GM12873 (cell line): Measurements from ENCODE around the gene PWWP2B.
A peak's percentile ranks its signal among the peaks of the same experiment; 100 is the strongest.

Source experiments
- TF ChIP-seq, protein P1 (sequence below): IDR thresholded peaks from 2 replicates; pipeline ENCODE4 v1.5.1; 2012; ENCODE audit warnings: low read depth, mild to moderate bottlenecking, moderate library complexity, low read length, control low read depth; ENCODE audit not compliant: insufficient read depth; ENCODE audit errors: missing control alignments

PWWP2B gene

DNA sequence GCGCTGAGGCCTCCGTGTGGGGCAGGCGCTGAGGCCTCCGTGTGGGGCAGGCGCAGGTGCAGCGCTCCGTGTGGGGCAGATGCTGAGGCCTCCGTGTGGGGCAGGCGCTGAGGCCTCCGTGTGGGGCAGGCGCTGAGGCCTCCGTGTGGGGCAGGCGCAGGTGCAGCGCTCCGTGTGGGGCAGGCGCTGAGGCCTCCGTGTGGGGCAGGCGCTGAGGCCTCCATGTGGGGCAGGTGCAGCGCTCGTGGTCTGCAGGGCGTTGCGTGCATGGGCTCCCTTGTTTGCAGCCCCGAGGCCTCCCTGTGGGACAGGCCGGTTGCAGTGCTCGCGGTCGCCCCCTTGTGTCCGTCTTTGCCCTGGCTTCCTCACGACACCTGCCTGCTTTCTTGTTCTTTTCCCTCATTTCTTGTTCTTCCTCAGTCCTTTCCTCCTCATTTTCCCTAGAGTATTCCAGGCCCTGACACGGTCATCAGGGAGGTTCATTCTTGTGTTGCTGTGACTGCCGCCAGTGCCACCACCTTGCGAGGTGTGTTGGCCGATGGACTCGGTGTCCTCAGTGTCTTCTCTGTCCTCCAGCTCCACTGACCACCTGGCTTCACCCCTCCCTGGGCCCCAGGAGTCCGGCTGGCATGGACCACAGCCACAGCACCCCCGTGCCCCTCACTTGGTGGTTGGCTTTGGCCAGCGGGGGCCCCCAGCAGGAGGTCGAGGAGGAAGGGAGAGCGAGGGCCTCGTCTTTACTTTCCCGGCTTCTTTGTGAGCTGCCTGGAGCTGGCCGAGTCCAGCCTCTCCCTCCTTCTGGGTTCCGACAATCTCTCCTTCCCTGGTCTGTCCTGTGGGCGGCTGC lies 44.3 kb upstream of the PWWP2B start:
- TF ChIP-seq, protein P1, sequence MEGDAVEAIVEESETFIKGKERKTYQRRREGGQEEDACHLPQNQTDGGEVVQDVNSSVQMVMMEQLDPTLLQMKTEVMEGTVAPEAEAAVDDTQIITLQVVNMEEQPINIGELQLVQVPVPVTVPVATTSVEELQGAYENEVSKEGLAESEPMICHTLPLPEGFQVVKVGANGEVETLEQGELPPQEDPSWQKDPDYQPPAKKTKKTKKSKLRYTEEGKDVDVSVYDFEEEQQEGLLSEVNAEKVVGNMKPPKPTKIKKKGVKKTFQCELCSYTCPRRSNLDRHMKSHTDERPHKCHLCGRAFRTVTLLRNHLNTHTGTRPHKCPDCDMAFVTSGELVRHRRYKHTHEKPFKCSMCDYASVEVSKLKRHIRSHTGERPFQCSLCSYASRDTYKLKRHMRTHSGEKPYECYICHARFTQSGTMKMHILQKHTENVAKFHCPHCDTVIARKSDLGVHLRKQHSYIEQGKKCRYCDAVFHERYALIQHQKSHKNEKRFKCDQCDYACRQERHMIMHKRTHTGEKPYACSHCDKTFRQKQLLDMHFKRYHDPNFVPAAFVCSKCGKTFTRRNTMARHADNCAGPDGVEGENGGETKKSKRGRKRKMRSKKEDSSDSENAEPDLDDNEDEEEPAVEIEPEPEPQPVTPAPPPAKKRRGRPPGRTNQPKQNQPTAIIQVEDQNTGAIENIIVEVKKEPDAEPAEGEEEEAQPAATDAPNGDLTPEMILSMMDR, result peak; percentile 84

DNA sequence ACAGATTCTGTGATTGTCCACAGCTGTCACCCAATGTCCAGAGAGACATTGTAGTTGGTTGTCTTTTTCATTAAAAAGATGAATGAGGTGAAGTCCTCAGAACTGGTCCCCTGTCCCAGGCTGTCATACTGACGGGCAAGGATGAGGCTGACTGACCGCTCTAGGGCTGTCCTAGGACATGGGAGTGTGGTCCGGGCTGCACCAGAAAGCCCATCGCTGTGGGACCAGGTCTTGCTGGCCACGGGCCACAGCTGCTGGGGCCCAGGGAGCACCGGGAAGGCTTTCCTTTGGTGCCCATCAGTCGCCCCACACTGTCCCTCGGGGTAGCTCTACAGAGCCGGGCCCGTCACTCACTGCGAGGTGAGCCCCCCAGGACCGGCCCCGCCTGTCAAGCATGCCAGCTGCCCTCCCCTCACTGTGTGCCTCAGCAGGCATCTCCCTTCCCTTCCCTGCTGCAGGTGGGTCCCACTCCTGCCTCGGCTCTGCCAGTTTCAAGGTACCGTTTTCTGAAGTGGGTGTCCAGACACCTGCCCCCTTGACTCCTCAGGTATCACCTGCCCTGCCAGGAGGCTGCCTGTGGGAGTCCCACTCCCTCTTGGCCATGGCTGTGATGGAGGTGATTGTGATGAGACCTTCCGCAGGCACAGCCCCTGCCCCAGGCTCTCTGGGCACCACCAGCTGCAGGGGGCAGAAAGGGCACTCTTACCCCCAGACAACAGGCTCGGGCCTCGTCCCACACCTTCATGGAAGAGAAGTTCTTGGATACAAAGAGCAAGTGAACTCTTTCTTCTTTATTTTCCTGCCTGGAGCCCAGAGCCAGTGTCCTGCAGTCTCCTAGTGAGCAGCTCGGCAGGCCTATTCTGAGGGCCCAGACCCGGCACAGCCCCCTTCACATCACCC lies 43.3 kb upstream of the PWWP2B start:
- TF ChIP-seq, protein P1, result no peak

DNA sequence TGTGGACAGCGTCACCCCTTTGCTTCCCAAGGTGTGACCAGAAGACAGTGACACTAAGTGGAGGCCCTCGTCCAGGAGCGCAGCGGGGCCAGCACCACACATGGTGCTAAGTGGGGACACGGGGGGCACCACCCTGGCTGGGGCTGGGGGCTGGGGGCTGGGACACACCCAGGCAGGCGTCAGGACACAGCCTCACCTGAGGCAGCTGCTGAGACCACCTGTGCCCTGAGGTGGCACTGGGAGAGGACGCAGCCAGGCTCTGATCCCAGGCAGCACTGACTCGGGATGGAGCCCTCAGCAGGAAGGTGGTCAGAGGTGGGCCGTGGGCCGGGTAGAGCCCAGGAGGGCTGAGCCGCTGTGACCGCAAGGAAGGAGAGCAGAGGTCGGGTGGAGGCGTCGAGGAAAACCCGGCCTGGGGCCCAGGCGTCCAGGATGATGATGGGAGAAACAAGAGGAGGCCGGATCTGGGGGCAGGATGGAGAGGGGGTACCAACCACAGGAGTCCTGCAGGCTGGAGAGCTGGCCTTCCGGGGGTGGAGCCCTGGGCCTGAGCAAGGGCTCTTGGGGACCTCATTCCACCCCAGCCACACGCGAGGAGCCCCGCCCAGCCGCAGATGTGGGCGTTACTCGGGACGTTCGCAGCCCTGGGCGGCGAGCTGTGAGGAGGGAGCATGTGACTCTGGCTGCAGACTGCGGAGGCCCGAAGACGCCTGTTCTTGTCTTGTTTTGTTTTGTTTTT lies 42.5 kb upstream of the PWWP2B start:
- TF ChIP-seq, protein P1, result no peak

DNA sequence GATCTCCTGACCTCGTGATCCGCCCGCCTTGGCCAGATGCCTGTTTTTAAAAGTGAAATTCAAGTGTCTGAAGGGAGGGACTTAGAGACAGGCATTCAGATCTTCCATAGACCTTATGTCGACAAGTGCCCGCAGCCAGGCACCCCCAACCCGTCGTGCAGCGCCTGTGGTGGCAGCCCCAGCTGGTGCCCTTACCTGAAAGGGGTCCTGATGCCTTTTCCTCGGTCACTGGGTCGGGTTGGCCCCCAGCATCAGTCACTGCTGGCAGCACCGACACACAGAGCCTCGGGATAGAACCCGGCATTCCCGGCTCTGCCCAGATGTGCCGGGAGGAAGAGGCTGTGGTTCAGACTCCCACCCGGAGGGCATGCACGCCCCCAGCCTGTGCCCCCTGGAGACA lies 41.7 kb upstream of the PWWP2B start:
- TF ChIP-seq, protein P1, result no peak

DNA sequence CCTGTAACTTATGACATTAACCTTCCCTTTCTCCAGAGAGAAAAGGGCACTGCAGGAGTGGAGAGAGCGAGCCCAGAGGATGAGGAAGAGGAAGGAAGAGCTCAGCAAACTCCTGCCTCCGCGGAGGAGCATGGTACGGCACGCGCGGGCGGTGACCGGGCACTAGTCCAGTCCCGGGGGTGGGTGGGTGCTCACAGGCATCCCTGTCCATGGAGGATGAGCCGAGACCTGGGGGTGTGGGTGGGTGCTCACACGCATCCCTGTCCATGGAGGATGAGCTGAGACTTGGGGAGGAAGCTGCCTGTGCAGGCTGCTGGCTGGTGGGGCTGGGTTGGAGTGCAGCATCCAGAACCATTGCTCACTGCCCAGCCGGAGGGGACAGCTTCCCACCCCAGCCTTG lies 41.2 kb upstream of the PWWP2B start:
- TF ChIP-seq, protein P1, result no peak

DNA sequence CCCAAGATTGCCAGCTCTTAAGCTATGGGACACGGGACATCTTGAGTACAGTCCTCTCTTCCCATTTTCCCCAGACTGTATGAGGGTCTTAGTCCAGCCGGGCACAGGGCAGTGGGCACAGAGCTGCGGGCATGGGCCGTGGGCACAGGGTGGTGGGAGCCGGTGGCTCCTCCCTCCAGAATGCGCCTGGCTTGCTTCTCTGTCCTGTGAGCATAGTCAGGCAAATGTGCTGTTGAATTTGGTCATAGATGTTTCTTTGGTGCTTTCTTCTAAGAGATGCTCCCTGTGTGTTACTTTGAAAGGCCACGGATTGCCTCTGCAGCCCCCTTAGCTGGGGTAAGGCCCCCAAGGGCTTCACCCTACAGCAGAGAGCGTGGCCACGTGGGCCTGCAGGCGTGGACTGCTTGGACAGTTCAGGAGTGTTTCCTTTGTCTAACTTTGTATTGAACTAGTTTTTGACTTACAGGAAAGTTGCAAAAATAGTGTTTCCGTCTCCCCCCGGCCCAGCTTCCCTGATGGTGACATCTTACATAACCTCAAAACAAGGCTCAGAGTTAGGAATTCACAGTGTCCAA lies 40.3 kb upstream of the PWWP2B start:
- TF ChIP-seq, protein P1, result no peak
